ENCODE measurements around the gene VILL.

GRCh38 chr3:38031022-38031994, 40.7 kb downstream of the VILL start:
- TF ChIP-seq RFX5 (IDR thresholded peaks at IDR 0.05) (no peak), EP300 (IDR thresholded peaks at IDR 0.05) (no peak), CBX2 (IDR thresholded peaks at IDR 0.05; ENCODE audit: borderline replicate concordance, low read depth) (no peak), REST (IDR thresholded peaks at IDR 0.05) (no peak), POLR2AphosphoS2 (conservative IDR thresholded peaks at IDR 0.05; ENCODE audit: low read length) (no peak), TP53 (CRISPR knock-in tag; IDR thresholded peaks at IDR 0.05) (no peak)
- TF ChIP-seq, protein P1, sequence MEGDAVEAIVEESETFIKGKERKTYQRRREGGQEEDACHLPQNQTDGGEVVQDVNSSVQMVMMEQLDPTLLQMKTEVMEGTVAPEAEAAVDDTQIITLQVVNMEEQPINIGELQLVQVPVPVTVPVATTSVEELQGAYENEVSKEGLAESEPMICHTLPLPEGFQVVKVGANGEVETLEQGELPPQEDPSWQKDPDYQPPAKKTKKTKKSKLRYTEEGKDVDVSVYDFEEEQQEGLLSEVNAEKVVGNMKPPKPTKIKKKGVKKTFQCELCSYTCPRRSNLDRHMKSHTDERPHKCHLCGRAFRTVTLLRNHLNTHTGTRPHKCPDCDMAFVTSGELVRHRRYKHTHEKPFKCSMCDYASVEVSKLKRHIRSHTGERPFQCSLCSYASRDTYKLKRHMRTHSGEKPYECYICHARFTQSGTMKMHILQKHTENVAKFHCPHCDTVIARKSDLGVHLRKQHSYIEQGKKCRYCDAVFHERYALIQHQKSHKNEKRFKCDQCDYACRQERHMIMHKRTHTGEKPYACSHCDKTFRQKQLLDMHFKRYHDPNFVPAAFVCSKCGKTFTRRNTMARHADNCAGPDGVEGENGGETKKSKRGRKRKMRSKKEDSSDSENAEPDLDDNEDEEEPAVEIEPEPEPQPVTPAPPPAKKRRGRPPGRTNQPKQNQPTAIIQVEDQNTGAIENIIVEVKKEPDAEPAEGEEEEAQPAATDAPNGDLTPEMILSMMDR (IDR thresholded peaks at IDR 0.05), result no peak
